ENCODE measurements around the gene TSHZ2.

GRCh38 chr20:53175135-53175780 is 203.1 kb downstream of the TSHZ2 start:
- TF ChIP-seq CTCF (conservative IDR thresholded peaks at IDR 0.05; ENCODE audit: low read depth, low read length), result no peak
- no peak for TF ChIP-seq POLR2A (IDR thresholded peaks at IDR 0.05; ENCODE audit: low read depth, low read length)
- no peak for TF ChIP-seq CEBPB (IDR thresholded peaks at IDR 0.05; ENCODE audit: low read depth, low read length)
- TF ChIP-seq MXI1 (IDR thresholded peaks at IDR 0.05; ENCODE audit: borderline replicate concordance, low read depth, low read length), result no peak
- no peak for TF ChIP-seq ELK1 (IDR thresholded peaks at IDR 0.05; ENCODE audit: borderline replicate concordance, low read depth, low read length)
- no peak for TF ChIP-seq MAZ (IDR thresholded peaks at IDR 0.05; ENCODE audit: borderline replicate concordance, low read depth, low read length)
- no peak for TF ChIP-seq BHLHE40 (IDR thresholded peaks at IDR 0.05; ENCODE audit: low read depth, low read length)
- no peak for TF ChIP-seq RCOR1 (IDR thresholded peaks at IDR 0.05; ENCODE audit: insufficient replicate concordance, low read length)
- TF ChIP-seq RFX5 (IDR thresholded peaks at IDR 0.05; ENCODE audit: low read depth, low read length), result no peak
- no peak for TF ChIP-seq USF2 (IDR thresholded peaks at IDR 0.05; ENCODE audit: low read depth, low read length)
- TF ChIP-seq RAD21 (IDR thresholded peaks at IDR 0.05; ENCODE audit: low read length), result no peak

Data from IMR-90 (cell line).